AG04449 (cell line): Measurements from ENCODE around the gene ACOX3.

Experiments used
- CTCF ChIA-PET: fragments of 350-600 bp; formaldehyde crosslinking; extraction: SDS; loops from one replicate; lab custom pipeline; 2021; ENCODE audit warnings: antibody characterized with exemption; lab: Yijun Ruan, JAX
- POLR2A ChIA-PET: fragments of 400-600, 350-600 bp; formaldehyde crosslinking; extraction: SDS; loops from one replicate; lab custom pipeline; 2020; ENCODE audit warnings: antibody characterized with exemption, inconsistent platforms; lab: Yijun Ruan, JAX
- DNase-seq: peaks from one replicate; pipeline ENCODE4 v3.0.0-alpha.2; 2010; ENCODE audit warnings: low read depth, low spot score
- H3K4me3 ChIP-seq: 2 replicates; pipeline ENCODE4 v1.5.1; 2011; ENCODE audit warnings: low read depth, mild to moderate bottlenecking, control low read depth, low read length
- TF ChIP-seq, protein P1 (sequence below): IDR thresholded peaks from one replicate; pipeline ENCODE4 v1.5.1; 2011; ENCODE audit warnings: mild to moderate bottlenecking, moderate library complexity, low read length, control low read depth, inconsistent platforms; ENCODE audit not compliant: insufficient read depth; ENCODE audit errors: missing control alignments

The ACOX3 gene

DNA sequence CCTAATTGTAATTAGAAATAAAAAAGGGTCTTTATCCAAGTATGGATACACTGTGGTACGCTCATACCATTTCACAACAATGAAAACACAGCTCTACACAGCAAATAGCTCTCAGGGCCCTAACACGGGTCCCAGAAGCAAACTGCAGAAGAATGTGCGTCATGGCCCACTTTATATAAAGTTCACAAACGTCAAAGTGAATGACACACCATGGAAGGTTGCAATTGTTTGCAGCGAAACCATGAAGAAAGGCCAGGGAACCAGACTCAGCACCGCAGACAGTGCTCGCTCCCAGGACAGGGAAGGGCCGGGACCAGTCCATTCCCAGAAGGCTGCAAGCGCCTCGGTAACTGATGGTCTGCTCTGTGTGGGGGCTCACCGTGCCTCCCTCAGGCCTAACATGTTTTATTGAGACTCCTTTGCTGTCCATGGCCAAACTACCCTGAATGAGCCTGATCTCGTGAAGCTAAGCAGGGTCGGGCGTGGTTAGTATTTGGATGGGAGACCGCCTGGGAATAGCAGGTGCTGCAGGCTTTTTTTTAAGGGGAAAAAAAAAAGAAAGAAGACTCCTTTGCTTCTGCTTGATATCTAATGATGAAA lies 47.8 kb downstream of the ACOX3 start:
- DNase-seq, result no peak
- CTCF ChIA-PET, result interaction anchor here (0.9 to 23.1 kb wide), 9 partner anchors 8 to 216 kb away, joined by 3 to 679 read pairs (median 6); no protein-coding TSS in a partner anchor
- no peak overlapping the region for H3K4me3 ChIP-seq
- TF ChIP-seq, protein P1, sequence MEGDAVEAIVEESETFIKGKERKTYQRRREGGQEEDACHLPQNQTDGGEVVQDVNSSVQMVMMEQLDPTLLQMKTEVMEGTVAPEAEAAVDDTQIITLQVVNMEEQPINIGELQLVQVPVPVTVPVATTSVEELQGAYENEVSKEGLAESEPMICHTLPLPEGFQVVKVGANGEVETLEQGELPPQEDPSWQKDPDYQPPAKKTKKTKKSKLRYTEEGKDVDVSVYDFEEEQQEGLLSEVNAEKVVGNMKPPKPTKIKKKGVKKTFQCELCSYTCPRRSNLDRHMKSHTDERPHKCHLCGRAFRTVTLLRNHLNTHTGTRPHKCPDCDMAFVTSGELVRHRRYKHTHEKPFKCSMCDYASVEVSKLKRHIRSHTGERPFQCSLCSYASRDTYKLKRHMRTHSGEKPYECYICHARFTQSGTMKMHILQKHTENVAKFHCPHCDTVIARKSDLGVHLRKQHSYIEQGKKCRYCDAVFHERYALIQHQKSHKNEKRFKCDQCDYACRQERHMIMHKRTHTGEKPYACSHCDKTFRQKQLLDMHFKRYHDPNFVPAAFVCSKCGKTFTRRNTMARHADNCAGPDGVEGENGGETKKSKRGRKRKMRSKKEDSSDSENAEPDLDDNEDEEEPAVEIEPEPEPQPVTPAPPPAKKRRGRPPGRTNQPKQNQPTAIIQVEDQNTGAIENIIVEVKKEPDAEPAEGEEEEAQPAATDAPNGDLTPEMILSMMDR, result no peak
- POLR2A ChIA-PET, result no interaction called here

DNA sequence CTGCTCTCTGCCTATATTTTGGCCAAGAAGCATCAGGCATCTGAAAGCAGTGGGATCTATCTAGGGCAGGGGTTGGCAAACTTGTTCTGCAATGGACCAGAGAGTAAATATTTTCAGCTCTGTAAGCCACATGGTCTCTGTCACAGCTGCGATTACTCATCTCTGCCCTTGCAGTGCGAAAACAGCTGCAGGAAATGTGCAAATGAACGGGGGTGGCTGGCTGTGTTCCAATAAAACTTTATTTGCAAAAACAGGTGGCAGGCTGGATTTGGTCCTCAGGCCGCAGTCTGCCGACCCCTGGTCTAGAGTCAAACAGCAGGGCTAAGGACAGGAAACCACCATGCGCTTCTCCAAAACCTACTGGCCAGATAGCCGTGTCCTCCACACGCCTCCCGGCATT lies 48.6 kb downstream of the ACOX3 start:
- TF ChIP-seq, protein P1, result no peak
- H3K4me3 ChIP-seq, result no peak overlapping the region
- no peak for DNase-seq
- CTCF ChIA-PET, result interaction anchor here (1.0 to 23.1 kb wide), 5 partner anchors 11 to 215 kb away, joined by 3 to 679 read pairs (median 6); no protein-coding TSS in a partner anchor
- POLR2A ChIA-PET, result no interaction called here

DNA sequence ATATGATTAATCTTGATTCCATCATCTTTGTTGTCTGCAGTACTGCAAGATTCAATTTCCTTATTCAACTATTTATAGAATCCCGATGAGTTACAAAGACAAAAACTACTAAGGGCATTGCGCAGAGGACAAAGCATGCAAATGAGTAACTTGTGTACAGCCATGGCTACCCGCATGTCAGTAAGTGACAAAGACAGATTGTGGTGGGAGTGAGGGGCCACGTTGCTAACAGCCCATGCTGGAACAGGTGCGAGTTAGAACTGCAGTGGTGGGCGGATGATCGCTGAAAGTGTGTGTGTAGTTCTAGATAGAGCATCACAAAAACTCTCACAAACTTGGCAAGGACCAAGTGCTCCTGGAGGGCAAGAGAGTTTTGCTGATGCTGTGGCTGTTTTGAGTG lies 49.5 kb downstream of the ACOX3 start:
- no peak overlapping the region for H3K4me3 ChIP-seq
- no peak for DNase-seq
- TF ChIP-seq, protein P1, result no peak
- ChIA-PET CTCF (interaction anchor here (1.2 to 23.1 kb wide), 5 partner anchors 12 to 214 kb away, joined by 4 to 679 read pairs (median 6); no protein-coding TSS in a partner anchor), POLR2A (no interaction called here)

DNA sequence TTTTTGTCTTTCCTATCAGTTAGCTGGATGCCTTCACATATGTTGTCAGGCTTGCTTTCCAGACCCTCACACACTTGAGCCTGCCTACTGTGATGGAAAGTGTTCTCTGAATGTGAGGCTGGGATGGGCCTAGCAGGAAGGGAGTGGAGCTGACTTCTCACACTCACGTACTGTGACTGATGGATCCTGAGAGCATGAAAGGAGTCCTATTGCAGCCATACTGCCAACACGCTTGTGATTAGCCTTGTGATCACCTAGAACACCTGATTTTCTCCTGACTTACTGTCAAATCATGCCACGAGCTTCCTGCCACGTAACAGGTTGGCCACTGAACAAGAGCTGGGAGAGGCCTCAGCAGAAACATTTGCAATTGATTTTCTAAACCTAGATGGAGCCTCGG lies 49.9 kb downstream of the ACOX3 start:
- CTCF ChIA-PET, result interaction anchor here (1.2 to 23.1 kb wide), 4 partner anchors 12 to 214 kb away, joined by 4 to 679 read pairs (median 12); no protein-coding TSS in a partner anchor
- no peak for DNase-seq

DNA sequence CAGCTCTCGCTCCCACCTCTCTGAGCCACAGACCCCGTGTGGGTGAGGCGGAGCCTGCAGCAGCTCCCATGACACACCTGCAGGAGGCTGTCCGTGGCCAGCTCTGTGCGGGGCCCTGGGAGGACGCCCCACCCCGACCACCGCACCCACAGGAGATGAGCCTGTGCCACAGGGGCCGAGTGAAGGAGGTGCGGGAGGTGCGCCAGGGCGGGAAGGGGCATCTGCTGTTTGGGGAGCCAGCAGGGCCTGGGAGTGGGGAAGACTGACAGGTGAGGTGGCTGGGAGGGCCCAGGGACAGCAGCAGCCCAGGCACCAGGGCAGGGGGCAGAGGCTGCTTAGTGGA lies 52.0 kb downstream of the ACOX3 start:
- no peak for DNase-seq
- ChIA-PET CTCF (interaction anchor here (1.0 kb wide), 1 partner anchor 14 kb away, joined by 3 read pairs; no protein-coding TSS in a partner anchor), POLR2A (no interaction called here)
- TF ChIP-seq, protein P1, result no peak
- H3K4me3 ChIP-seq, result no peak overlapping the region

More for the DNA sequence above, 49.9 kb downstream of the ACOX3 start:
- no peak overlapping the region for H3K4me3 ChIP-seq
- TF ChIP-seq, protein P1, result no peak
- POLR2A ChIA-PET, result no interaction called here

DNA sequence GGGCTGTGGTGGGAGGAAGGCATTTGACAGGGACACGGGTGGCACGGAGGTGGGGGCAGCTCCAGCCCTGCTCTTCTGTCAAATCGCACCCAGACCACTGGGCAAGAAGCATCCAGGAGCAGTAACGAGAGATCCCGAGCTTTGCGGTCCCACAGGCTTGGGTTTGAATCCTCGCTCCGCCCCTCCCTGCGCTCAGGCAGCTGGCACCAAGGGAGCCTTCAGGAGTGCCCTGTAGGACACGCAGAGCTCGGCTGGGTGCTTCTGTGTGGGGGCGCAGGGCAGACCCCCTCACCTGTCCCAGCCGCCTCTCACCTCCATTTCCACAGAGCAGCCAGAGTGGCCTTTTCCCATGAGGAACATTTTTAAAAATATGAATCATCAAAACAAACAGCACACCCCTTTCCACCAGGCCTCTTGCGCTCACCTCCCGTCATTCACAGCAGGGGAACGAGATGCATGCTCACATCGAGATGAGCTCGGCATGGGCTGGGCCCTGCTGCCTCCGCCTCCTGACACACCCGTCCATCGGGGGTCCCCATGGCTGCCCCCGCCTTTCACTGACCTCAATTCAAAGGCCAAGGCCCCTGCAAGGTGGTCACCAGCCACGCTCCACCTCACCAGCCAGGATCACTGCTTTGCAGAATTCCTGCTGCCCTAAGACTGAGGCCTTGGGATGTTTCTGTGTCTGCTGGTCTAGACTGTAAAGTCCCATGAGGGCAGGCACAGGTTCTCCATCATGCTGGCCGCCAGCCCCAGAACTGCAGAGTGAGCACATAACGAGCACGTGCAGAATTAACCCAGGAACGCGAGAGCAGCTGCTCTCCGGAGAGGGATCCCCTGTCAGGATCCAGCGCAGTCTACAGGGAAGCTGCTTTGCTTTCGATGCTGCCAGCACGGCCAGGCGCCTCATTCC lies 52.7 kb downstream of the ACOX3 start:
- H3K4me3 ChIP-seq, result no peak overlapping the region
- TF ChIP-seq, protein P1, result no peak
- DNase-seq, result no peak
- ChIA-PET POLR2A (no interaction called here), CTCF (interaction anchor here (1.0 to 3.1 kb wide), 3 partner anchors 15 to 145 kb away, joined by 3 to 11 read pairs (median 9); no protein-coding TSS in a partner anchor)
